HCT116 (cell line): ENCODE measurements around the gene COL2A1. TPM values are rescaled to one million over a fixed set of nuclear protein-coding genes. Genes with fewer than 3 reads are reported as not detected.

Experiments
- CEBPB ChIP-seq: IDR thresholded peaks from 2 replicates; pipeline ENCODE4 v1.6.1; 2012; ENCODE audit warnings: low read depth
- REST ChIP-seq: IDR thresholded peaks from 2 replicates; pipeline ENCODE4 v1.6.1; 2012; ENCODE audit warnings: low read depth
- YY1 ChIP-seq: IDR thresholded peaks from 2 replicates; pipeline ENCODE4 v1.6.1; 2011; ENCODE audit warnings: low read length, low read depth, moderate library complexity, mild to moderate bottlenecking; ENCODE audit not compliant: insufficient replicate concordance; ENCODE audit errors: extremely low read depth
- total RNA-seq: library from RNA; stranded (reverse); gene quantifications from one replicate; pipeline ENCODE4 v1.2.1, GENCODE V29; 2021; ENCODE audit not compliant: unreplicated experiment

The COL2A1 gene
- total RNA-seq, 1 experiment from 2014 or later: 0.22 TPM

GRCh38 chr12:47927346-47927745, 76.9 kb downstream of the COL2A1 start (continued):
- TF ChIP-seq CEBPB (no peak), REST (no peak), YY1 (no peak)

Other genes starting within 250 kb of the COL2A1 start
- gene RAPGEF3, start 245.6 kb downstream of the COL2A1 start, total RNA-seq: 1.8 TPM
- gene SLC48A1, start 231.2 kb downstream of the COL2A1 start, total RNA-seq: 20.0 TPM
- gene HDAC7, start 184.6 kb downstream of the COL2A1 start, total RNA-seq: 38.1 TPM
- gene VDR, start 99.5 kb downstream of the COL2A1 start, total RNA-seq: 9.5 TPM
- gene TMEM106C, start 40.9 kb downstream of the COL2A1 start, total RNA-seq: 94.7 TPM
- gene SENP1, start 101.6 kb upstream of the COL2A1 start, total RNA-seq: 17.7 TPM
- gene PFKM, start 114.9 kb upstream of the COL2A1 start, total RNA-seq: 144 TPM
- 14.0 TPM for gene ASB8, start 153.0 kb upstream of the COL2A1 start, total RNA-seq
- 0.34 TPM for gene CCDC184, start 179.2 kb upstream of the COL2A1 start, total RNA-seq
- gene OR10AD1, start 198.8 kb upstream of the COL2A1 start, total RNA-seq: not detected